Measurements from ENCODE around the gene NOP56.

DNA sequence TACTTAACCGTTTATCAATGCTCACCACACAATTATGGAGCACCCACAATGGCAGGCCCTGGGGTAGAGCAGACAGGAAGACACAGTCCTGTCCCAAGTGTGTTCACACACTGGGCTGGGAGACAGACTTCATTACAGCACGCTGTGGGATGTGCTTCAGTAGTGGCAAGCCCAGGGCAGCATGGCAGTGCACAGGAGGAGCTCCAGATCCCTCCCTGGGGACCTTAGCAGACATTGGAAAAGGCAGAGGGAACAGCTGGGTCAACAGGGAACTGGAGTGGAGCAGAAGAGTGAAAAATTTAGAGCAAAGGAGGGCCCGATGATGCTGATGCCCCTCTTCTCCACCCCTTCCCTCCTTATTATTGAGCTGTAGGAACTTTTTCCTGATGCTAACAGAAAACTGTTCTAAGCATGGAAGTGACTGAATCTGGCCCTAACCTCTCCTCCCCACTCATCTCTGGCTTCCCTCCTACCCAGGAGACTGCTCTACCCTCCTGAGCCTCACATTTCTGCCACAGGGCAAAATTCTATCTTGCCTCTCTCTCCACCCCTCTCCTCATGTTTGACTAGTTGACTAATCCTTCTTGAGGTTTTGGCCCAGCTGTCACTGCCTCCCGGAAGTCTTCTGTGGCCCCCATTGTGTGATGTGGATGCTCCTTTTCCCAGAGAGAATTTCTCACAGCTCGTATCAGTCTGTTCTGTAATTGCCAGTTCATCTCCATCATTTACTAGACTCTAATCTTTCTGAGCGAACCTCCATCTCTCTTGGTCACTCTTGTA lies 41.3 kb upstream of the NOP56 start:
- TF ChIP-seq, protein P1, sequence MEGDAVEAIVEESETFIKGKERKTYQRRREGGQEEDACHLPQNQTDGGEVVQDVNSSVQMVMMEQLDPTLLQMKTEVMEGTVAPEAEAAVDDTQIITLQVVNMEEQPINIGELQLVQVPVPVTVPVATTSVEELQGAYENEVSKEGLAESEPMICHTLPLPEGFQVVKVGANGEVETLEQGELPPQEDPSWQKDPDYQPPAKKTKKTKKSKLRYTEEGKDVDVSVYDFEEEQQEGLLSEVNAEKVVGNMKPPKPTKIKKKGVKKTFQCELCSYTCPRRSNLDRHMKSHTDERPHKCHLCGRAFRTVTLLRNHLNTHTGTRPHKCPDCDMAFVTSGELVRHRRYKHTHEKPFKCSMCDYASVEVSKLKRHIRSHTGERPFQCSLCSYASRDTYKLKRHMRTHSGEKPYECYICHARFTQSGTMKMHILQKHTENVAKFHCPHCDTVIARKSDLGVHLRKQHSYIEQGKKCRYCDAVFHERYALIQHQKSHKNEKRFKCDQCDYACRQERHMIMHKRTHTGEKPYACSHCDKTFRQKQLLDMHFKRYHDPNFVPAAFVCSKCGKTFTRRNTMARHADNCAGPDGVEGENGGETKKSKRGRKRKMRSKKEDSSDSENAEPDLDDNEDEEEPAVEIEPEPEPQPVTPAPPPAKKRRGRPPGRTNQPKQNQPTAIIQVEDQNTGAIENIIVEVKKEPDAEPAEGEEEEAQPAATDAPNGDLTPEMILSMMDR (conservative IDR thresholded peaks at IDR 0.05 in 1 of 2, IDR thresholded peaks at IDR 0.05 in 1 of 2; ENCODE audit: extremely low read depth in 1 of 2, insufficient read depth in 1 of 2, low read depth in 1 of 2, low read length in 2 of 2), result no peak
- no peak for TF ChIP-seq EZH2 (IDR thresholded peaks at IDR 0.05; ENCODE audit: borderline replicate concordance, low read length)

All from mammary epithelial cell (primary cell).